NCI-H82 treated with DMSO at 0.1 percent for 48 hours (cell line): Measurements from ENCODE around the gene NAV2.

ENCODE experiments used
- DNase-seq: peaks from one replicate; lab custom pipeline; 2025; ENCODE audit not compliant: unreplicated experiment; lab: John Stamatoyannopoulos, UW

The NAV2 gene

DNA sequence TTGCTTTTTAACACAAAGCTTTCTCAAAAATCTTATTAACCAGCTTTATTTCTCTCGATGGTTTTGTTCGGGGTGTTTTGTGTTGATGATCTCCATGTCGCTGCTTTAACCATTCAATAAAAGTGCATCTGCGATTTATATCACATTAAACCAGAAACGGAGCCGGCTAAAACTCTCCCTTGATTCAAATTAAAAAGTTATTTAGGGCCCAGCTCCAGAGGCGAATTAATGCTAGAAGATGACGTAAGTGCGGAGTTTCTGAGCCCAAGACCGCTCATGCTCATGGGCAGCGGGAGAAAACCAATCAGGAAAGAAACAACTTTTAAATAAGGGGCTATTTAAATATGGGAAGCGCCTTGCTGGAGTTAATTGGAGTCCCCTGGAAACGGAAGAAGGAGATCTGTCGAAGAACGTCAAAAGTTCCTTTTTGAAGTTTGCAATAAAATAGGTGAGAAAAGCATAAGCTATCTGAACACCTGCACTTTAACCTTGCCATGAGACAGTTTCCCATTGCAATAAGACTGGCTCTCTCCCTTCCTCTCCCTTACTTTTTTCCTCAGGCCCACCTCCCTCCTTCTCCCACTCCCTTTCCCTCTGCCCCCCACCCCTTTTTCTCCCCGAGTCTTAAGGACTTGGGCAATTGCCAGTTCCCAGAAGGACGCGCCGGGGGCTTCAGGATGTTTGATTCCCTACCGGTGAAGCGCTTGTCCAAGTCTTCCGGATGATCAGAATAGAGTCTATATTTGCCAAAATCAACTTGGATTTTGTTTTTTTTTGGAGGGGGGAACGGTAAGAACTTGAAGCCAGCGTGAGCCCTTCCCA is 449.5 kb downstream of the NAV2 start:
- DNase-seq: peak; percentile 49

DNA sequence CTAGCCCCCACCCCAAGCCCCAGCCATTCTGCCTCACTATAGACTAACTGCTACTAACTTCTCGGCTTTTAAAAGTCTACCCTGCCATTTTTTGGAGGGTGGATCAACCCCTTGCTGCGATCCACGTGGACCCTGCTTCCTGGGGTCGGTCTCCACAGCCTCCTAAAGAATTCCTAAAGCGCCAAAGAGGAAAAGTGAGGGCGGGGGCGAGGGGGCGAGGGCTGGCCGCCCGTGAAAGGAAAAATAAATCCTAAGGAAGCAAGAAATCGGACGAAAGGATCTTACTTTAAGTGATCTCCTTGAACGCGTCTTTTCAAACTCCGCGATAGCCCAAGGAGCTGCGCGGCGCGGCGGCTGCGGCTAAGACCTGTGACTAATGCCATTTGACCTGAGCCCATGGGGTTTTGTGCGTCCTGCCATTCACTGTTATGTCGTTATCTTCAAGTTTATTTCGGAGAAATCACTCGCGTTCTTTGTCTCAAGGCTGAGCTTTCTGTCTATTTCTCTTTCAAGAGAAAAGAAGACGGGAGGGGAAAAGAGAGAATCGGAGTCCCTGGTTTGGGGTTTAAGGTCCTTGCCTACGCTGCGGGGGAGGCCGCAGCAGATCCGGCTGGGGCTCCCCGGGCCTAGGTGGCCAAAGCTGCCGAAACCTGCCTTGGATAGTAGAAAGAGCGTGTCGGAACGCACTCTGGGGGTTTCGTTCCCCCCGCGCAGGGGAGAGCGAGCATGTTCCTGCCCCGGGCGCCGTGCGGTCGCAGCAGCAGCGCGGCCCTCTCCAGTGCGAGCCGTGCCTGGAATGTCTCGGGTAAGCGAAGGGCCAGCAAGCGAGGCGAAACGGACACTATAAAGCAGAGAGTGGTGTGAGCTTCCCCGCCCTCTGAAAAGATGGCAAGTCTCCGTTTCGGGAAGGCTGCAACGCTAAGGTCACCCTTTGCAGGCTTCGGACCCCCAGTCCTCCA is 450.5 kb downstream of the NAV2 start:
- DNase-seq: no peak

DNA sequence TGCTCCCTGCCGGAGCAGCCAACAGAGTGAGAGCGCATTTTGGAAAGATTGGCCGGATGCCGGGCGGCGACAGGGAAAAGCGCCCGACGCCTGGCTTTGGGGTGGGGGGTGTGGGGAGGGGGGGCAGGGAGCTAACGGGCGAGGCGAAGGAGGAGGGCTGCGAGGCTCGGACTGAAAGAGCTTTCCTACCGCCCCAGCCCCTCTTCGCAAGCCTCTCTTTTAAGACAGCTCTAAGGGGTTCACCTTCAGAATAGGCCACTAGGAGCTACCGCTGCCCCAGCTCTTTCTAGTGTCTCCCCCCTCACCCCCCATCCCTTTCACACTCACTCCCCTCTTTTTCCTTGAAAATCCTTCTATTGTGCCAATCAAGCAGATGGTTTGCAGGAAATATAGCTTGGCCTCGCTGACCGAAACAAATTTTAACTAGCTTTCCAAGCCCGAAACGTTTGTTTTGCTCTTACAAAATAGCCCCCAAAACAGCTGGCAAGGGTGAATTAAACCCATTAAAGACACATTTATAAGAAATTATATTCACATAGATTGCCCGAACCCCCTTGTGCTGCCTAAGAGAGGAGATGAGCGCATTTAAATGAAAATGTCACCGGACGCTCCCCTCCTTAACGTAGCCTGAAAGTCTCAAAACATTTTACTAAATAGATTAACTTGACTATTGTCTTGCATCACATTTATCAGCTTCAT is 451.3 kb downstream of the NAV2 start:
- DNase-seq: no peak
